NB4 (cell line): Measurements from ENCODE around the gene VANGL2.

Experiments used
- DNase-seq: peaks from one replicate; pipeline ENCODE4 v3.0.0; 2010; ENCODE audit warnings: low read depth
- H3K4me3 ChIP-seq: one replicate; pipeline ENCODE4 v1.5.1; 2011; ENCODE audit warnings: mild to moderate bottlenecking, low read depth, low read length, moderate library complexity
- MAX ChIP-seq: IDR thresholded peaks from 2 replicates; pipeline ENCODE4 v1.6.1; 2011; ENCODE audit warnings: low read depth, low read length
- MYC ChIP-seq: IDR thresholded peaks from 2 replicates; pipeline ENCODE4 v1.6.1; 2011; ENCODE audit warnings: low read depth, low read length
- POLR2A ChIP-seq: IDR thresholded peaks from 2 replicates; pipeline ENCODE4 v1.6.1; 2011; ENCODE audit warnings: mild to moderate bottlenecking; ENCODE audit not compliant: insufficient read length; ENCODE audit errors: extremely low read depth
- TF ChIP-seq, protein P1 (sequence below): IDR thresholded peaks from one replicate; pipeline ENCODE4 v1.5.1; 2012; ENCODE audit warnings: low read depth, low read length

Gene VANGL2

GRCh38 chr1:160411271-160412027, 11.1 kb downstream of the VANGL2 start:
- no peak overlapping the region for H3K4me3 ChIP-seq
- TF ChIP-seq, protein P1, sequence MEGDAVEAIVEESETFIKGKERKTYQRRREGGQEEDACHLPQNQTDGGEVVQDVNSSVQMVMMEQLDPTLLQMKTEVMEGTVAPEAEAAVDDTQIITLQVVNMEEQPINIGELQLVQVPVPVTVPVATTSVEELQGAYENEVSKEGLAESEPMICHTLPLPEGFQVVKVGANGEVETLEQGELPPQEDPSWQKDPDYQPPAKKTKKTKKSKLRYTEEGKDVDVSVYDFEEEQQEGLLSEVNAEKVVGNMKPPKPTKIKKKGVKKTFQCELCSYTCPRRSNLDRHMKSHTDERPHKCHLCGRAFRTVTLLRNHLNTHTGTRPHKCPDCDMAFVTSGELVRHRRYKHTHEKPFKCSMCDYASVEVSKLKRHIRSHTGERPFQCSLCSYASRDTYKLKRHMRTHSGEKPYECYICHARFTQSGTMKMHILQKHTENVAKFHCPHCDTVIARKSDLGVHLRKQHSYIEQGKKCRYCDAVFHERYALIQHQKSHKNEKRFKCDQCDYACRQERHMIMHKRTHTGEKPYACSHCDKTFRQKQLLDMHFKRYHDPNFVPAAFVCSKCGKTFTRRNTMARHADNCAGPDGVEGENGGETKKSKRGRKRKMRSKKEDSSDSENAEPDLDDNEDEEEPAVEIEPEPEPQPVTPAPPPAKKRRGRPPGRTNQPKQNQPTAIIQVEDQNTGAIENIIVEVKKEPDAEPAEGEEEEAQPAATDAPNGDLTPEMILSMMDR, result no peak
- TF ChIP-seq POLR2A (no peak), MAX (no peak), MYC (no peak)
- DNase-seq, result no peak

- no peak for DNase-seq
- TF ChIP-seq MAX (no peak), POLR2A (no peak), MYC (no peak)
- TF ChIP-seq, protein P1, result no peak
Observed at GRCh38 chr1:160412028-160412362, 11.6 kb downstream of the VANGL2 start.

DNA sequence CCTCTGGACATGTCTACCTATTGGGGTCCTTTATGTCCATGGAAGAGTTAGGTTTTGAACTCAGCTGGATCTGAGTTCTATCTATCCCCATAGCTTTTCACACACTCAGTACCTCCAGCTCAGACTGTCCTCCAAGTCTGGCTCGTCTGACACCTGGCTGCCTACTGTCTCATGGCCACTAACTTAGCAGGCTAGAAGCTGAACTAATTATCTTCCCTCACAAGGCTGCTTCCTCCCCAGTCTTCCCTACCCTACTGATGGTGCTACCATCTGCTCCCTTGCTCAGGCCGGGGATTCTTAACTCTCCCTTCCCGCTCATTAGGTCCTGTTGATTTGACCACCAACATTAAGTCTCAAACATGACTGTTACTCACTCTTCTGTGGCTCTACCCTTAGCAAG, 13.4 kb downstream of the VANGL2 start:
- DNase-seq, result no peak
- TF ChIP-seq, protein P1, result no peak
- TF ChIP-seq POLR2A (no peak), MYC (no peak), MAX (no peak)
- no peak overlapping the region for H3K4me3 ChIP-seq

More at GRCh38 chr1:160412028-160412362, 11.6 kb downstream of the VANGL2 start:
- no peak overlapping the region for H3K4me3 ChIP-seq

DNA sequence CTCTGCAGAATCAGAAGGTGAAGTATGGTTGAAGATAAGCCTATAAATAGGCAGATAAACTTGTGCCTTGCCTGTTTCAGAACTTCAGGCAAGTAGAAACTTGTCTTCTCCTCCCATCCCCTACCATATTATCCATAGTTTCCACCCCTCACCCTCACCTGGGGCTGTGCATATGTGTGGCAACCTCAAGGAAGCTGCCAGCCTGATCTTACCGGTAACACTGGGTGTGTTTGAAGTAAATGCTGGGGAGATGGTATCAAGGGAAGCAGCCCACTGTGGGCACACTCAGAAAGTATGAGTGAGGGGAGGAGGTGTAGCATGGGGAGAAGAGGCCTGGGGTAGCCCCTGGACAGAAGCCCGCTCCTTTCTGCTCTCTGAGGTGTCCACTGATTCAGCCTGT, 14.5 kb downstream of the VANGL2 start:
- DNase-seq, result no peak
- TF ChIP-seq MAX (no peak), MYC (no peak), POLR2A (no peak)
- TF ChIP-seq, protein P1, result no peak
- H3K4me3 ChIP-seq, result no peak overlapping the region

GRCh38 chr1:160415696-160416290, 15.4 kb downstream of the VANGL2 start:
- TF ChIP-seq POLR2A (no peak), MYC (no peak), MAX (no peak)
- TF ChIP-seq, protein P1, result no peak
- H3K4me3 ChIP-seq, result no peak overlapping the region
- no peak for DNase-seq
